BE2C (cell line): Measurements from ENCODE around the gene ASIP.

Source experiments
- DNase-seq: peaks from one replicate; pipeline ENCODE4 v3.0.0-alpha.2; 2020
- H3K27me3 ChIP-seq: fragments of 250-450 bp; sonication (Bioruptor Pico); 2 replicates; pipeline ENCODE4 v1.5.1; 2020; ENCODE audit warnings: mild to moderate bottlenecking
- H3K36me3 ChIP-seq: fragments of 250-450 bp; sonication (Bioruptor Pico); 2 replicates; pipeline ENCODE4 v1.5.1; 2020; ENCODE audit warnings: mild to moderate bottlenecking
- H3K4me1 ChIP-seq: fragments of 250-450 bp; sonication (Bioruptor Pico); 2 replicates; pipeline ENCODE4 v1.5.1; 2020
- H3K4me3 ChIP-seq: 2 replicates; pipeline ENCODE4 v1.5.1; 2011; ENCODE audit warnings: low read depth, low read length
- H3K9me3 ChIP-seq: fragments of 250-450 bp; sonication (Bioruptor Pico); 2 replicates; pipeline ENCODE4 v1.5.1; 2020
- CTCF ChIP-seq: IDR thresholded peaks from 2 replicates; pipeline ENCODE4 v1.5.1; 2012; ENCODE audit warnings: mild to moderate bottlenecking, low read depth, low read length

ASIP gene

GRCh38 chr20:34316196-34316814 lies 75.1 kb downstream of the ASIP start:
- no peaks in the 10 kb centered on the region for H3K4me1 ChIP-seq
- H3K9me3 ChIP-seq: no peaks in the 10 kb centered on the region
- H3K27me3 ChIP-seq: no peaks in the 10 kb centered on the region
- H3K4me3 ChIP-seq: no peak overlapping the region
- DNase-seq: no peak
- no peaks in the 10 kb centered on the region for H3K36me3 ChIP-seq
- no peak for TF ChIP-seq CTCF
